IPS-15b (cell line): ENCODE measurements around the gene KATNAL1.

Experiments
- H3K27me3 ChIP-seq: one replicate; pipeline ENCODE4 v1.6.1; 2013; ENCODE audit warnings: low read length; ENCODE audit not compliant: control insufficient read depth, insufficient read depth
- H3K36me3 ChIP-seq: one replicate; pipeline ENCODE4 v1.6.1; 2013; ENCODE audit warnings: low read length; ENCODE audit not compliant: control insufficient read depth, insufficient read depth
- H3K4me1 ChIP-seq: one replicate; pipeline ENCODE4 v1.6.1; 2013; ENCODE audit warnings: mild to moderate bottlenecking, low read length; ENCODE audit not compliant: control insufficient read depth, insufficient read depth
- H3K4me3 ChIP-seq: one replicate; pipeline ENCODE4 v1.5.1; 2013; ENCODE audit warnings: low read depth, low read length
- H3K9ac ChIP-seq: one replicate; pipeline ENCODE4 v1.6.1; 2013; ENCODE audit warnings: low read depth, mild to moderate bottlenecking, low read length
- H3K9me3 ChIP-seq: one replicate; pipeline ENCODE4 v1.6.1; 2013; ENCODE audit warnings: mild to moderate bottlenecking, low read length; ENCODE audit not compliant: control insufficient read depth, insufficient read depth

KATNAL1 gene

GRCh38 chr13:30173303-30173610, 134.1 kb downstream of the KATNAL1 start:
- Histone ChIP-seq H3K9ac (no peak overlapping the region), H3K4me3 (no peak overlapping the region), H3K9me3 (no peaks in the 10 kb centered on the region), H3K27me3 (no peaks in the 10 kb centered on the region), H3K36me3 (no peaks in the 10 kb centered on the region), H3K4me1 (no peaks in the 10 kb centered on the region)

- no peaks in the 10 kb centered on the region for H3K9me3 ChIP-seq
- no peaks in the 10 kb centered on the region for H3K27me3 ChIP-seq
- no peaks in the 10 kb centered on the region for H3K4me1 ChIP-seq
- H3K36me3 ChIP-seq, result no peaks in the 10 kb centered on the region
- H3K4me3 ChIP-seq, result no peak overlapping the region
- H3K9ac ChIP-seq, result no peak overlapping the region
These were observed 134.6 kb downstream of the KATNAL1 start for GRCh38 chr13:30172593-30173302.

- Histone ChIP-seq H3K4me3 (no peak overlapping the region), H3K9me3 (no peaks in the 10 kb centered on the region), H3K36me3 (no peaks in the 10 kb centered on the region), H3K27me3 (no peaks in the 10 kb centered on the region), H3K9ac (no peak overlapping the region), H3K4me1 (no peaks in the 10 kb centered on the region)
These were observed 136.8 kb downstream of the KATNAL1 start for GRCh38 chr13:30170569-30170968.

- Histone ChIP-seq H3K36me3 (no peaks in the 10 kb centered on the region), H3K4me3 (no peak overlapping the region), H3K27me3 (no peaks in the 10 kb centered on the region), H3K9me3 (no peaks in the 10 kb centered on the region), H3K4me1 (no peaks in the 10 kb centered on the region), H3K9ac (no peak overlapping the region)
These were observed 137.9 kb downstream of the KATNAL1 start for GRCh38 chr13:30169442-30169841.

GRCh38 chr13:30165796-30166195, 141.6 kb downstream of the KATNAL1 start:
- H3K4me1 ChIP-seq, result no peaks in the 10 kb centered on the region
- H3K36me3 ChIP-seq, result no peaks in the 10 kb centered on the region
- H3K9me3 ChIP-seq, result no peaks in the 10 kb centered on the region
- H3K9ac ChIP-seq, result no peak overlapping the region
- no peak overlapping the region for H3K4me3 ChIP-seq
- H3K27me3 ChIP-seq, result no peaks in the 10 kb centered on the region

GRCh38 chr13:30165071-30165470, 142.3 kb downstream of the KATNAL1 start:
- H3K36me3 ChIP-seq, result no peaks in the 10 kb centered on the region
- H3K27me3 ChIP-seq, result no peaks in the 10 kb centered on the region
- no peaks in the 10 kb centered on the region for H3K4me1 ChIP-seq
- no peak overlapping the region for H3K4me3 ChIP-seq
- no peak overlapping the region for H3K9ac ChIP-seq
- H3K9me3 ChIP-seq, result no peaks in the 10 kb centered on the region

GRCh38 chr13:30164146-30164545, 143.2 kb downstream of the KATNAL1 start:
- Histone ChIP-seq H3K9ac (no peak overlapping the region), H3K9me3 (no peaks in the 10 kb centered on the region), H3K4me1 (no peaks in the 10 kb centered on the region), H3K27me3 (no peaks in the 10 kb centered on the region), H3K4me3 (no peak overlapping the region), H3K36me3 (no peaks in the 10 kb centered on the region)

GRCh38 chr13:30163441-30163840, 143.9 kb downstream of the KATNAL1 start:
- Histone ChIP-seq H3K4me3 (no peak overlapping the region), H3K9me3 (no peaks in the 10 kb centered on the region), H3K27me3 (no peaks in the 10 kb centered on the region), H3K4me1 (no peaks in the 10 kb centered on the region), H3K36me3 (no peaks in the 10 kb centered on the region), H3K9ac (no peak overlapping the region)

GRCh38 chr13:30159446-30159839, 147.9 kb downstream of the KATNAL1 start:
- Histone ChIP-seq H3K27me3 (no peaks in the 10 kb centered on the region), H3K36me3 (no peaks in the 10 kb centered on the region), H3K9ac (no peak overlapping the region), H3K9me3 (no peaks in the 10 kb centered on the region), H3K4me1 (no peaks in the 10 kb centered on the region), H3K4me3 (no peak overlapping the region)

GRCh38 chr13:30158774-30159445, 148.4 kb downstream of the KATNAL1 start:
- Histone ChIP-seq H3K9me3 (no peaks in the 10 kb centered on the region), H3K4me1 (no peaks in the 10 kb centered on the region), H3K9ac (no peak overlapping the region), H3K4me3 (no peak overlapping the region), H3K27me3 (no peaks in the 10 kb centered on the region), H3K36me3 (no peaks in the 10 kb centered on the region)

GRCh38 chr13:30157616-30157993, 149.7 kb downstream of the KATNAL1 start:
- no peak overlapping the region for H3K9ac ChIP-seq
- H3K27me3 ChIP-seq, result no peaks in the 10 kb centered on the region
- no peaks in the 10 kb centered on the region for H3K4me1 ChIP-seq
- H3K9me3 ChIP-seq, result no peaks in the 10 kb centered on the region
- H3K4me3 ChIP-seq, result no peak overlapping the region
- no peaks in the 10 kb centered on the region for H3K36me3 ChIP-seq

- H3K4me1 ChIP-seq, result no peaks in the 10 kb centered on the region
- H3K9me3 ChIP-seq, result no peaks in the 10 kb centered on the region
- no peaks in the 10 kb centered on the region for H3K36me3 ChIP-seq
- H3K27me3 ChIP-seq, result no peaks in the 10 kb centered on the region
- no peak overlapping the region for H3K4me3 ChIP-seq
- H3K9ac ChIP-seq, result no peak overlapping the region
These were observed 150.3 kb downstream of the KATNAL1 start for GRCh38 chr13:30156826-30157615.
